Lower lobe of right lung (tissue), 2 donors: ENCODE data around the gene KLHDC4. TPM values are rescaled to one million over a fixed set of nuclear protein-coding genes. Genes with fewer than 3 reads are reported as not detected.

Source experiments
- ATAC-seq, 2 donors: fragments of 200-7000 bp; cut with Tn5 transposase; one replicate each; pipeline ENCODE4 v1.9.1; 2020 to 2022; ENCODE audit warnings: mild to moderate bottlenecking in 2 of 2, moderate library complexity in 2 of 2
- DNase-seq: peaks from one replicate; pipeline ENCODE4 v3.0.0-alpha.2; 2020
- H3K27ac ChIP-seq: fragments of 200-600 bp; one replicate; pipeline ENCODE4 v1.8.0; 2022
- H3K27me3 ChIP-seq: fragments of 200-600 bp; one replicate; pipeline ENCODE4 v1.8.0; 2022; ENCODE audit warnings: low read depth
- H3K36me3 ChIP-seq: fragments of 200-600 bp; one replicate; pipeline ENCODE4 v1.8.0; 2022; ENCODE audit warnings: mild to moderate bottlenecking
- H3K4me1 ChIP-seq: fragments of 200-600 bp; one replicate; pipeline ENCODE4 v1.8.0; 2022
- H3K4me3 ChIP-seq: fragments of 200-600 bp; one replicate; pipeline ENCODE4 v1.8.0; 2022; ENCODE audit warnings: mild to moderate bottlenecking
- H3K9me3 ChIP-seq: fragments of 200-600 bp; one replicate; pipeline ENCODE4 v1.8.0; 2022
- intact Hi-C: fragments of 100-400 bp; cut with DNase I; formaldehyde crosslinking; loops from one replicate; pipeline ENCODE4 v1.11.0; 2022
- total RNA-seq: library from RNA; stranded (reverse); fragmentation: NEBNext Ultra II Directional; extraction: Animal tissue kit (Norgen Biotek cat#: 25700); gene quantifications from one replicate; pipeline ENCODE4 v1.2.1, GENCODE V29; 2021
- TF ChIP-seq, protein P1 (sequence below): fragments of 200-600 bp; IDR thresholded peaks from one replicate; pipeline ENCODE4 v1.8.0; 2022; ENCODE audit warnings: antibody characterized with exemption, mild to moderate bottlenecking
- donor health status: DM: no; HTN: yes; CAD: no; lungs with severe emphysema.

Gene KLHDC4
- total RNA-seq, 1 donor from 2014 or later: 33.9 TPM

DNA sequence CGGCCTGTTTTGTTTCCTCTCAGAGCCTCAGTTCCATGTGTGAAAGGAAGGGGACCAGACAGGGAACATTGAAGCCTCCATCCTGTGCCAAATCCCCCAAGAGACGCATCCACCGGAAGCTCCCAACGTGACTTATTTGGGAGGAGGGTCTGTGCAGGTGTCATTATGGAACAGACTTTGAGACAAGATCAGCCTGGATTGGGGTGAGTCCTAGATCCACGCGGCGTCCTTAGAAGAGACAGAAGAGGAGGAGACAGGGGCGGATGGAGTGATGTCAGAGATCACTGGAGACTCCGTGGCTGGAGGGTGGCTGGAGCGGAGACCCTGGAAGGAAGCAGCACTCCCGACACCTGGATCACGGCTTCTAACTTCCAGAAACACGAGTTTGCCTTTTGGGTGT lies 80.0 kb downstream of the KLHDC4 start:
- no peaks in the 10 kb centered on the region for H3K9me3 ChIP-seq
- H3K27ac ChIP-seq: no peak overlapping the region
- no peak overlapping the region for H3K4me3 ChIP-seq
- no peak for DNase-seq
- intact Hi-C loops: no loop called here
- no peaks in the 10 kb centered on the region for H3K4me1 ChIP-seq
- H3K27me3 ChIP-seq: peaks cover 47% of the 10 kb centered on the region
- H3K36me3 ChIP-seq: no peaks in the 10 kb centered on the region
- ATAC-seq: no peak
- TF ChIP-seq, protein P1, sequence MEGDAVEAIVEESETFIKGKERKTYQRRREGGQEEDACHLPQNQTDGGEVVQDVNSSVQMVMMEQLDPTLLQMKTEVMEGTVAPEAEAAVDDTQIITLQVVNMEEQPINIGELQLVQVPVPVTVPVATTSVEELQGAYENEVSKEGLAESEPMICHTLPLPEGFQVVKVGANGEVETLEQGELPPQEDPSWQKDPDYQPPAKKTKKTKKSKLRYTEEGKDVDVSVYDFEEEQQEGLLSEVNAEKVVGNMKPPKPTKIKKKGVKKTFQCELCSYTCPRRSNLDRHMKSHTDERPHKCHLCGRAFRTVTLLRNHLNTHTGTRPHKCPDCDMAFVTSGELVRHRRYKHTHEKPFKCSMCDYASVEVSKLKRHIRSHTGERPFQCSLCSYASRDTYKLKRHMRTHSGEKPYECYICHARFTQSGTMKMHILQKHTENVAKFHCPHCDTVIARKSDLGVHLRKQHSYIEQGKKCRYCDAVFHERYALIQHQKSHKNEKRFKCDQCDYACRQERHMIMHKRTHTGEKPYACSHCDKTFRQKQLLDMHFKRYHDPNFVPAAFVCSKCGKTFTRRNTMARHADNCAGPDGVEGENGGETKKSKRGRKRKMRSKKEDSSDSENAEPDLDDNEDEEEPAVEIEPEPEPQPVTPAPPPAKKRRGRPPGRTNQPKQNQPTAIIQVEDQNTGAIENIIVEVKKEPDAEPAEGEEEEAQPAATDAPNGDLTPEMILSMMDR: no peak

DNA sequence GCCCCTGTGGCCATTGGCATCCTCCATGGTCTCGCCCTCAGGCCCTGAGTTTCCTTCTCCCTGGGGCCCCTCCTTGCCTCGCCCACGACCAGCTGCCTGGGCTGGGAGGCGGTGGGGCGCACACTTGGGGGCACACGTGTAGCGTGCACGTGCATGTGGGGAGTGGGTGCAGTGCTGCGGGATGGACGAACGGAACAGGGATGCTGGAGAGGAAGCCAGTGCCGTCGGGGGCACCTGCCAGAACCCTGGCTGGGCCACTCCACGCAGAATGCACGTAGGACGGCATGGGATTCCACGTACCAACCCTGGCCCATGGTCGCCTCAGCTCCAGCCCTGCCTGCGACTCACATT lies 80.4 kb downstream of the KLHDC4 start:
- no peak for ATAC-seq
- peaks cover 47% of the 10 kb centered on the region for H3K27me3 ChIP-seq
- TF ChIP-seq, protein P1: no peak
- H3K36me3 ChIP-seq: no peaks in the 10 kb centered on the region
- H3K9me3 ChIP-seq: no peaks in the 10 kb centered on the region
- intact Hi-C loops: no loop called here
- no peak for DNase-seq
- no peak overlapping the region for H3K27ac ChIP-seq
- H3K4me1 ChIP-seq: no peaks in the 10 kb centered on the region
- no peak overlapping the region for H3K4me3 ChIP-seq

DNA sequence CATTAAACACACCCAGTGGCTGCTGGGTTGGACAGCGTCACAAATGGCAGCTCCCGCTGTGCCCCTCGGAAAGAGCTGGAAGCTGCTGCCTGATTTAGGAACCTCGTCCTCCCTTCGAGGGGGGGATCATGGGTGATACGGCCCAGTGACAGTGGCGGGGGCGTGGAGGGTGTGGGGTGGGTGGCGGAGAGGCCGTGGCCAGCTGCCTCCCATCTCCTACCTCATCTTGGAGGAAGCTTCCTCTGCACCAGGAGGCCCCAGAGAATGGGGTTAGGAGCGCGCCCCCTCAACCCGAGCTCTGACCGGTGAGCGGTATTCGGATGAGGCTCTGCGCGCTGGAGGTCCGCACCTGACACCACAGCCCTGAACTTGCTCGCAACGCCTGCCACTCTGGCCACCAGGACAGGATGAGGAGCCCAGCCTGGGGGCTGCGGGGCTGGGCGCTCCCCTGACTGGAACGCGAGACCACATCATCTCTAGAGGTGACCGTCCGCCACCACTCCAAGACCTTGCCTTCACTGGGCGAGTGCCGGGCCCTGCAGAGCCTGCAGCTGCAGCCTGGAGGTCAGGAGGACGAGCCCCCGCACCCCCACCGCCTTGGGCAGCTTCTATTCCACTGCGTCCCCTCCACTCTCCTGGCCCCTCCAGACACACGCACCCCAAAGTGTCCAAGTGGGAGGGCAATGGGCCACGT lies 80.9 kb downstream of the KLHDC4 start:
- Histone ChIP-seq H3K27me3 (peaks cover 44% of the 10 kb centered on the region), H3K27ac (no peak overlapping the region), H3K36me3 (no peaks in the 10 kb centered on the region), H3K9me3 (no peaks in the 10 kb centered on the region), H3K4me3 (no peak overlapping the region), H3K4me1 (no peaks in the 10 kb centered on the region)
- no peak for DNase-seq
- ATAC-seq: no peak
- intact Hi-C loops: no loop called here
- TF ChIP-seq, protein P1: no peak

DNA sequence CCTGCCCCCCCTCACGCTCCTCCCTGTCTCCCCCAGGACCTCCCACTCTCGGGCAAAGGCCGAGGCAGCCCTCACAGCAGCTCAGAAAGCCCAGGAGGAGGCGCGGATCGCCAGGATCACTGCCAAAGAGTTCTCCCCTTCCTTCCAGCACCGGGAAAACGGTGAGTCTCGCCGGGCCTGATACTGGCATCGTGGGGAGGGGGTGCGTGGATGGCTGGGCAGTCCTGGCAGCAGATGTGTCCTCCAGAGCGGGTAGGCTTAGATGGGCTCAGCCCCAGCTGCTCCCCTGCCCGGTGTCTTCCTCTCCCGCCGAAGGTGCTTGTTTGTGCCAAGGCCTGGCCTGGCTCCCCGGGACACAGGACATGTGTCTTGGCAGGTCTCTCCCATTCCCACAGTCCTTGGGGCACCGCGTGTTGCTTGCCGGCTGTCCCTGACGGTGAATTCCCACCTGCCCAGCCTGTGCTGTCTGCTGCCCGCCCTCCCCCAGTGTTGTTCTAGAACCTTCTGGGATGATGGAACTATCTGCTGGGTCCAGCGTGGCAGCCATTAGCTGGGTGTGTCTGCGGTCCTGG lies 81.6 kb downstream of the KLHDC4 start:
- ATAC-seq: no peak
- no peak for DNase-seq
- no peaks in the 10 kb centered on the region for H3K36me3 ChIP-seq
- no peaks in the 10 kb centered on the region for H3K4me1 ChIP-seq
- peaks cover 44% of the 10 kb centered on the region for H3K27me3 ChIP-seq
- H3K9me3 ChIP-seq: no peaks in the 10 kb centered on the region
- intact Hi-C loops: no loop called here
- H3K4me3 ChIP-seq: no peak overlapping the region
- no peak overlapping the region for H3K27ac ChIP-seq
- TF ChIP-seq, protein P1: no peak

DNA sequence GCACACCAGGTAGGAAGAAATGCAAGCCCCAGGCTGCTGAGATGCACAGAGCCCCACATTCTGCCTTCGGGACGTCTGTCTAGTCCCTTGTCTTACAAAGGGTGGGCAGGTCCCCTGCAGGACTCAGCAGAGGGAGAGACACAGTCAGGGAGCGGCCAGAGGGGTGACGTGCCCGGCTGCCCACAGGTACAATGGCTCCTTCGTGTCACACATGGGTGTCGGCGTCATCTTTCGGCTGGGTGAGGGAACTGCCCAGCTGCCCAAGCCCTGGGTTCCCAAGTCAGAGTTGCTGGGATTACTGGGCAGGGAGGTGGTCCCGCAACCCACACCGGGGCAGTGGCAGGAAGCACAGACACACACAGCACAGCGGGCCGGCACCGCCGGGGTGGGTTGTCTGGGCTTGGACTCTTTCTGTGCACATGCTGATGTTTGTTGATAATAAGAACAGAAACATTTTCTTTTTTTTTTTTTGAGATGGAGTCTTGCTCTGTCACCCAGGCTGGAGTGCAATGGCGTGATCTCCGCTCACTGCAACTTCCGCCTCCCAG lies 82.9 kb downstream of the KLHDC4 start:
- TF ChIP-seq, protein P1: no peak
- ATAC-seq (no peak), DNase-seq (no peak)
- intact Hi-C loops: no loop called here
- Histone ChIP-seq H3K27ac (no peak overlapping the region), H3K27me3 (peaks cover 36% of the 10 kb centered on the region), H3K4me1 (no peaks in the 10 kb centered on the region), H3K9me3 (no peaks in the 10 kb centered on the region), H3K36me3 (no peaks in the 10 kb centered on the region), H3K4me3 (no peak overlapping the region)
